ENCODE results near the gene CIDEA. TPM values are rescaled to one million over a fixed set of nuclear protein-coding genes. Genes with fewer than 3 reads are reported as not detected.
A peak's percentile ranks its signal among the peaks of the same experiment; 100 is the strongest.

Gene CIDEA
- total RNA-seq, 1 donor from 2014 or later = not detected

DNA sequence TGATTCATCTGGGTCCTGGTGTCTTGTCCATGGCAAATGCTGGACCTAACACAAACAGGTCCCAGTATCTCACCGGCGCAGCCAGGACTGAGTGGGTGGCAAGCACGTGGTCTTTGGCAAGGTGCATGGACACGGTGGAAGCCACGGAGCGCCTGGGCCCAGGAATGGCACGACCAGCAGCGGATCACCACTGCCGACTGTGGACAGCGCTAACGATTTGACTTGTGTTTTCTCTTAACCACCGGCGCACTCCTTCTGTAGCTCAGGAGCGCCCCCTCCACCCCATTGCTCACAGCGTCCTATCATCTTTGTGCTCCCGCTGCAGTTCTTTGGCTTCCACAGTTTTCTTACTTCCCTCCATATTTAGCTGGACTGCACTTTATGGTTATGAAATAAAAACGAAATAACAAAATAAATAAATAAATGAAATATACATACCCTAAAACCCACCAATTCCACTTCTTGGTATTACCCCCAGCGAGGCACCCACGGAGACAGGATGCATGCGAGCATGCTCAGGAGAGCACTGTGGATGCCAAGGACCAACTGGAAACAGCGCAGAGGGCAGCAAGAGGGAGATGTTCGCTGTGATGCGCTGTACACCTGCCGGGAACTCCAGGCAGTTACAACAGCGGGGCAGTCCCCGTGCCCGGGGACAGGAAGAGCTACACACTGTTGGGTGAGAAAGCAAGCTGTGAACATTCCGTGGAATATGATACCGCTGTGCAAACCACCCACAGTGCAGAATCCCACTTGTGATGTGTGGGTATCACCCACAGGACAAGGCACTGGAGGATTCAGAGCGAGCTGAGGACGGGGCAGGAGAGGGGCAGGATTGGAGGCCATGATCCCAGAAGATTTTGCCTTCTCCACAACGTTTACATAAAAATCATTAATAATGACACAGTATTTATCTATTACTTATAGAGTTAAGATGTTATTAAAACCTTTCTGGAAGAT, 7.0 kb upstream of the CIDEA start:
- intact Hi-C loops (cut with DNase I) = no loop called here
- TF ChIP-seq, protein P1, sequence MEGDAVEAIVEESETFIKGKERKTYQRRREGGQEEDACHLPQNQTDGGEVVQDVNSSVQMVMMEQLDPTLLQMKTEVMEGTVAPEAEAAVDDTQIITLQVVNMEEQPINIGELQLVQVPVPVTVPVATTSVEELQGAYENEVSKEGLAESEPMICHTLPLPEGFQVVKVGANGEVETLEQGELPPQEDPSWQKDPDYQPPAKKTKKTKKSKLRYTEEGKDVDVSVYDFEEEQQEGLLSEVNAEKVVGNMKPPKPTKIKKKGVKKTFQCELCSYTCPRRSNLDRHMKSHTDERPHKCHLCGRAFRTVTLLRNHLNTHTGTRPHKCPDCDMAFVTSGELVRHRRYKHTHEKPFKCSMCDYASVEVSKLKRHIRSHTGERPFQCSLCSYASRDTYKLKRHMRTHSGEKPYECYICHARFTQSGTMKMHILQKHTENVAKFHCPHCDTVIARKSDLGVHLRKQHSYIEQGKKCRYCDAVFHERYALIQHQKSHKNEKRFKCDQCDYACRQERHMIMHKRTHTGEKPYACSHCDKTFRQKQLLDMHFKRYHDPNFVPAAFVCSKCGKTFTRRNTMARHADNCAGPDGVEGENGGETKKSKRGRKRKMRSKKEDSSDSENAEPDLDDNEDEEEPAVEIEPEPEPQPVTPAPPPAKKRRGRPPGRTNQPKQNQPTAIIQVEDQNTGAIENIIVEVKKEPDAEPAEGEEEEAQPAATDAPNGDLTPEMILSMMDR (IDR thresholded peaks at IDR 0.05) = no peak
- ATAC-seq (peak; percentile 26), DNase-seq (no peak)
- no peak overlapping the region for H3K4me3 ChIP-seq
- no peaks in the 10 kb centered on the region for H3K9me3 ChIP-seq
- no peak overlapping the region for H3K27ac ChIP-seq
- no peaks in the 10 kb centered on the region for H3K36me3 ChIP-seq
- no peaks in the 10 kb centered on the region for H3K4me1 ChIP-seq
- H3K27me3 ChIP-seq = peaks cover 27% of the 10 kb centered on the region

DNA sequence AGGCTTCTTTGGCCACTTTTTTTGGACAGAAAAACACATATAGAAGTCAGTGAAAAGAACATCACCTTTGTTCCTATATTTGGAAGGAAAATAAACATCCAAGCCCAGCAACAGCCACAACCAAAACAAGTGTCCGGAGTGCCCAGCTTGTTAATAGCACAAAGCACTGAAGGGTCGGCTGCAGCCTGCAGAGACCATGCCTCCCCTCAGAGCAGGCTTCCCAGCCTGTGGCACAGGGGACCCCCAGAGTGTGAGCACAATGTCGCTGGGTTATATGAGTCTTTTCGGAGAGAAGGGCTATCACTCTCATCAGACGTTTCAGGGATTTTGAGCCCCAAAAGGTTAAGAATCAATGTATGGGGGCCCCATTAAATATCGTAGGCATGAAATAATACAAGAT, 6.2 kb upstream of the CIDEA start:
- Histone ChIP-seq H3K27ac (no peak overlapping the region), H3K9me3 (no peaks in the 10 kb centered on the region), H3K4me3 (no peak overlapping the region), H3K36me3 (no peaks in the 10 kb centered on the region), H3K4me1 (no peaks in the 10 kb centered on the region), H3K27me3 (peaks cover 35% of the 10 kb centered on the region)
- ATAC-seq (no peak), DNase-seq (no peak)
- intact Hi-C loops (cut with DNase I) = no loop called here
- TF ChIP-seq, protein P1 (IDR thresholded peaks at IDR 0.05) = no peak

DNA sequence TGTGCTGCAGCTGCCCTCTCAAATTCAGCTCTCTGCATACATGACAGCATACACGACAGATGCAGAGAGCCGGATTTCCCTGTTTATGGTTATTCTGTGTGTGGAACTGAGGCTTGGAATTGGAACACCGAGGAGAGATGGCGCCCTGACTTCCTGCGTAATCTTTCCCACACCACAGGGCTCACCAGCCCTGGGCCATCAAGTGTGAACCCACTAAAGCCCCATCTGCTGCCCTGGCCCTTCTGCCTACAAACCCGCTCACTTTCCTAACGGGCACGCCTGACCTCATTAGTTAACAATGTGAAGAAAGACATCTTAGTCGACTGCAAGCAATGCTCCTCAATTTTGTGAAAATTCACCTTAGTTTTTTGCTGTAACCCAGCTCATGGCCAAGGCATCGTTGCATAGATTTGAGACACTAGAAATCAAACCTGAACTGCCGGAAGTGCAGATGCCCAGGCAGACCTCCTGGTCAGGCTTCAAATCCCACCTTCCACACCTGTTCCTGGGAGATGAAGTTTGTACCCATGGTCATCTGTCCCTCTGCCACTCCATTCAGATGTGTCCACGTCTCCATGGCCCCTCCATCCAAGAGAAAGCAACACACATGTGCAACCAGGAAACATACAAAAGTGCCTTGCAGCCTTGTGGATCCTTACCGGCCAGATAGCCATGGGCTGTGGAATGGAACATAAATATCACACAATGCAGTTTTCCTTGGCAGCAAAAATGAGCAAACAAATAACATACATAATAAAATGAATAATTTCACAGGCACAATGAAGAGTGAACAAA, 5.0 kb upstream of the CIDEA start:
- no peaks in the 10 kb centered on the region for H3K9me3 ChIP-seq
- DNase-seq (no peak), ATAC-seq (no peak)
- TF ChIP-seq, protein P1 (IDR thresholded peaks at IDR 0.05) = no peak
- intact Hi-C loops (cut with DNase I) = no loop called here
- peaks cover 7% of the 10 kb centered on the region for H3K4me1 ChIP-seq
- no peak overlapping the region for H3K27ac ChIP-seq
- H3K4me3 ChIP-seq = no peak overlapping the region
- no peaks in the 10 kb centered on the region for H3K36me3 ChIP-seq
- peaks cover 47% of the 10 kb centered on the region for H3K27me3 ChIP-seq

DNA sequence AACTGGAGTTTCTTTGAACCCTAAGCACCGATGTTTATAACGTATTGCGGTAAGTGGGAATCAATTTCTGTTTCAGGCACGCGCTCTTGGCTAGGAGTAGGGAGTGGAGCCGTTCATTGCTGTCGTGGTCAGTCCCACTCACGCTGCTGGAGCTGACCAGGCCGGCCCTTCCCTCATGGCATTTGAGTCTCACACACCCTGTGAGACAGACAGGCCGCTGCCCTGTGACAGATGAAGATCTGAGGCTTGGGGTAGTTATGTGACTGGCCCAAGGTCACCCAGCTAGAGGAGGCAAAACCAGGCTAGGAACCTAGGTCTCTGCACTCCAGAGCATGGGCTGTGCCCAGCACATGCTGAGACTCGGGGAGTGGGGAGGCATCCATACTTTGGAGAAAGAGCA, 2.9 kb upstream of the CIDEA start:
- no peak overlapping the region for H3K27ac ChIP-seq
- no peak for DNase-seq
- no peaks in the 10 kb centered on the region for H3K36me3 ChIP-seq
- TF ChIP-seq, protein P1 (IDR thresholded peaks at IDR 0.05) = no peak
- no peaks in the 10 kb centered on the region for H3K9me3 ChIP-seq
- peaks cover 11% of the 10 kb centered on the region for H3K4me1 ChIP-seq
- intact Hi-C loops (cut with DNase I) = no loop called here
- H3K27me3 ChIP-seq = peaks cover 59% of the 10 kb centered on the region
- ATAC-seq = no peak
- H3K4me3 ChIP-seq = no peak overlapping the region

DNA sequence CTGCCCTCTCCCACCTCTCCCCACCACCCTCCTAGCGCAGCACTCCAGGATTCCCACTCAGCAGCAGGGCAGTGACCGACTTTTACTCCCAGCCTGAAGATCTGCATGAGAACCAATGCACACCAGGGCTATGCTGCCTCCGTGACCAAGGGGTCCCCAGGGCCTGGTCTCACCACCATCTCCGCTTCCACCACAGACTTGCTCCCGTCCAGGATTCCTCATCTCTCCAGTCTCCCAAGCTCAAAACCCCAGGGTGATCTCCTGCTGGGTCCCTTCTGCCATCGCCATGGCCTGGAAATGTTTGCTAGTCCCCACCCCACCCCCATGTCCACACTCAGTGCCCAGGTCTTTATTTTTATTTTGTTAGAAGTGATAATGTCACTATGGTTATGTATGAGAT, 2.1 kb upstream of the CIDEA start:
- H3K27ac ChIP-seq = no peak overlapping the region
- H3K27me3 ChIP-seq = peaks cover 51% of the 10 kb centered on the region
- ATAC-seq (no peak), DNase-seq (no peak)
- no peak overlapping the region for H3K4me3 ChIP-seq
- intact Hi-C loops (cut with DNase I) = no loop called here
- TF ChIP-seq, protein P1 (IDR thresholded peaks at IDR 0.05) = no peak
- H3K9me3 ChIP-seq = no peaks in the 10 kb centered on the region
- H3K36me3 ChIP-seq = no peaks in the 10 kb centered on the region
- H3K4me1 ChIP-seq = peaks cover 11% of the 10 kb centered on the region
